MM.1S (cell line): ENCODE results near the gene CCDC74B.
"Not testable (repeated sequence)": the region's sequence is repeated elsewhere in the genome, so short reads cannot be mapped to it uniquely, and the experiment has no call there.

Experiments
- EZH2 ChIP-seq: fragments of 300-600 bp; sonication (generic); optimal IDR thresholded peaks from 2 replicates; pipeline ENCODE3; 2017; ENCODE audit warnings: low read depth, mild to moderate bottlenecking, antibody characterized with exemption, low read length, mixed read lengths
- EZH2phosphoT487 ChIP-seq: fragments of 300-600 bp; sonication (generic); IDR thresholded peaks from 2 replicates; pipeline ENCODE4 v1.6.1; 2018; ENCODE audit warnings: antibody characterized with exemption, low read length
- TF ChIP-seq, protein P1 (sequence below): fragments of 300-600 bp; sonication (generic); IDR thresholded peaks from 2 replicates; pipeline ENCODE4 v1.5.1; 2016; ENCODE audit warnings: antibody characterized with exemption, low read length, mixed read lengths

DNA sequence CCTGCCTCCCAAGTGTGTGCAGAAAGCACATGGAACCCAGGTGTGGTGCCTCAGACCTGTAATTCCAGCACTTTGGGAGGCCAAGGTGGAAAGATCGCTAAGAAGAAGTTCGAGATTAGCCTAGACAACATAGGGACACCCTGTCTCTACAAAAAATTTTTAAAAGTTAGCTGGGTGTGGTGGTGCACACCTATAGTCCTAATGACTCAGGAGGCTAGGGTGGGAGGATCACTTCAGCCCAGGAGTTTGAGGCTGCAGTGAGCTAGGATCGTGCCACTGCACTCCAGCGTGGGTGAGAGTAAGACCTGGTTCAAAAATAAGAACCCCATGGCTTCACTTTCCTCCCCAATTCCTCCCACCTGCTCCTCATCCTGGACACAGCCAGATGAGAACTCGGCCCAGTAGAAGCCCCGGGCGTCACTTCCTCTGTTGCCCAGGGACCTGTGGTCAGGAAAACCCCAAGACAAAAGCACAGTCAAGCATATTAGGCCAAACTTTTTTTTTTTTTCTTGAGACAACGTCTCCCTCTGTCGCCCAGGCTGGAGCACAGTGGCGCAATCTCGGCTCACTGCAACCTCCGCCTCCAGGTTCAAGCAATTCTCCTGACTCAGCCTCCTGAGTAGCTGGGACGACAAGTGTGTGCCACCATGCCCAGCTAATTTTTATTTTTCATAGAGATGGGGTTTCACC is 13.1 kb upstream of the CCDC74B start:
- TF ChIP-seq, protein P1, sequence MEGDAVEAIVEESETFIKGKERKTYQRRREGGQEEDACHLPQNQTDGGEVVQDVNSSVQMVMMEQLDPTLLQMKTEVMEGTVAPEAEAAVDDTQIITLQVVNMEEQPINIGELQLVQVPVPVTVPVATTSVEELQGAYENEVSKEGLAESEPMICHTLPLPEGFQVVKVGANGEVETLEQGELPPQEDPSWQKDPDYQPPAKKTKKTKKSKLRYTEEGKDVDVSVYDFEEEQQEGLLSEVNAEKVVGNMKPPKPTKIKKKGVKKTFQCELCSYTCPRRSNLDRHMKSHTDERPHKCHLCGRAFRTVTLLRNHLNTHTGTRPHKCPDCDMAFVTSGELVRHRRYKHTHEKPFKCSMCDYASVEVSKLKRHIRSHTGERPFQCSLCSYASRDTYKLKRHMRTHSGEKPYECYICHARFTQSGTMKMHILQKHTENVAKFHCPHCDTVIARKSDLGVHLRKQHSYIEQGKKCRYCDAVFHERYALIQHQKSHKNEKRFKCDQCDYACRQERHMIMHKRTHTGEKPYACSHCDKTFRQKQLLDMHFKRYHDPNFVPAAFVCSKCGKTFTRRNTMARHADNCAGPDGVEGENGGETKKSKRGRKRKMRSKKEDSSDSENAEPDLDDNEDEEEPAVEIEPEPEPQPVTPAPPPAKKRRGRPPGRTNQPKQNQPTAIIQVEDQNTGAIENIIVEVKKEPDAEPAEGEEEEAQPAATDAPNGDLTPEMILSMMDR = not testable (repeated sequence)
- TF ChIP-seq EZH2, EZH2phosphoT487: not testable (repeated sequence)
